ENCODE results near the gene MAP2K3. TPM values are rescaled to one million over a fixed set of nuclear protein-coding genes. Genes with fewer than 3 reads are reported as not detected.
"Not testable (repeated sequence)": the region's sequence is repeated elsewhere in the genome, so short reads cannot be mapped to it uniquely, and the experiment has no call there.

MAP2K3 gene
- total RNA-seq, 4 donors from 2014 or later = 15.5 to 23.4 (median 21.3) TPM

- 83% methylated on average over 9 of the region's 9 CpGs for WGBS, 2 donors
- intact Hi-C loops (cut with DNase I) = no loop called here
- Histone ChIP-seq H3K27ac (no peak overlapping the region), H3K9me3 (no peaks in the 10 kb centered on the region), H3K4me1 (no peaks in the 10 kb centered on the region), H3K4me3 (replicated peaks in 1 of 3) (no peak overlapping the region), H3K27me3 (no peaks in the 10 kb centered on the region), H3K36me3 (no peaks in the 10 kb centered on the region)
- TF ChIP-seq CTCF (IDR thresholded peaks at IDR 0.05) (no peak), POLR2A (IDR thresholded peaks at IDR 0.05) (no peak)
- no peak for DNase-seq
These were observed 46.1 kb downstream of the MAP2K3 start for GRCh38 chr17:21330436-21331160.

GRCh38 chr17:21336541-21337294 lies 52.2 kb downstream of the MAP2K3 start:
- 84 to 86% methylated on average over 4 of the region's 4 CpGs for WGBS, 2 donors
- H3K27me3 ChIP-seq; intact Hi-C loops (cut with DNase I); H3K36me3 ChIP-seq; DNase-seq; H3K4me1 ChIP-seq; H3K4me3 ChIP-seq (replicated peaks in 1 of 3); H3K27ac ChIP-seq; H3K9me3 ChIP-seq: not testable (repeated sequence)

GRCh38 chr17:21337981-21338625 lies 53.6 kb downstream of the MAP2K3 start:
- H3K27ac ChIP-seq; H3K4me3 ChIP-seq (replicated peaks in 1 of 3); intact Hi-C loops (cut with DNase I); H3K36me3 ChIP-seq; DNase-seq; H3K27me3 ChIP-seq; H3K4me1 ChIP-seq; H3K9me3 ChIP-seq: not testable (repeated sequence)
- 70 to 74% methylated on average over 8 of the region's 8 CpGs for WGBS, 2 donors

GRCh38 chr17:21339011-21339410 lies 54.5 kb downstream of the MAP2K3 start:
- no peak for TF ChIP-seq CTCF (IDR thresholded peaks at IDR 0.05)
- no peak for DNase-seq
- H3K27me3 ChIP-seq = no peaks in the 10 kb centered on the region
- H3K36me3 ChIP-seq = no peaks in the 10 kb centered on the region
- H3K9me3 ChIP-seq = no peaks in the 10 kb centered on the region
- H3K27ac ChIP-seq = no peak overlapping the region
- H3K4me1 ChIP-seq = no peaks in the 10 kb centered on the region
- intact Hi-C loops (cut with DNase I) = no loop called here
- H3K4me3 ChIP-seq (replicated peaks in 1 of 3) = no peak overlapping the region
- 45 to 53% methylated on average over 7 of the region's 7 CpGs for WGBS, 2 donors

- WGBS, 2 donors = 87 to 95% methylated on average over 11 of the region's 11 CpGs
- H3K27me3 ChIP-seq; H3K9me3 ChIP-seq; H3K4me1 ChIP-seq; H3K36me3 ChIP-seq; intact Hi-C loops (cut with DNase I); H3K27ac ChIP-seq; H3K4me3 ChIP-seq (replicated peaks in 1 of 3); DNase-seq: not testable (repeated sequence)
These were observed 55.1 kb downstream of the MAP2K3 start for GRCh38 chr17:21339571-21339970.

GRCh38 chr17:21340407-21340806 lies 55.9 kb downstream of the MAP2K3 start:
- H3K9me3 ChIP-seq; H3K4me3 ChIP-seq (replicated peaks in 1 of 3); H3K36me3 ChIP-seq; H3K4me1 ChIP-seq; DNase-seq; H3K27ac ChIP-seq; H3K27me3 ChIP-seq; intact Hi-C loops (cut with DNase I): not testable (repeated sequence)
- 91 to 95% methylated on average over 6 of the region's 6 CpGs for WGBS, 2 donors

- H3K36me3 ChIP-seq; H3K4me1 ChIP-seq; H3K27ac ChIP-seq; intact Hi-C loops (cut with DNase I); H3K4me3 ChIP-seq (replicated peaks in 1 of 3); H3K9me3 ChIP-seq; DNase-seq; H3K27me3 ChIP-seq: not testable (repeated sequence)
- WGBS, 2 donors = 92 to 94% methylated on average over 3 to 4 of the region's 4 CpGs
These were observed 56.8 kb downstream of the MAP2K3 start for GRCh38 chr17:21341279-21341678.

- DNase-seq; intact Hi-C loops (cut with DNase I); H3K36me3 ChIP-seq; H3K9me3 ChIP-seq; H3K4me1 ChIP-seq; H3K4me3 ChIP-seq (replicated peaks in 1 of 3); H3K27me3 ChIP-seq; H3K27ac ChIP-seq: not testable (repeated sequence)
- WGBS, 2 donors = 86 to 88% methylated on average over 8 of the region's 8 CpGs
These were observed 57.5 kb downstream of the MAP2K3 start for GRCh38 chr17:21341925-21342540.

GRCh38 chr17:21343061-21343949 lies 58.8 kb downstream of the MAP2K3 start:
- H3K4me3 ChIP-seq (replicated peaks in 1 of 3); H3K27me3 ChIP-seq; H3K4me1 ChIP-seq; DNase-seq; H3K9me3 ChIP-seq; intact Hi-C loops (cut with DNase I); H3K27ac ChIP-seq; H3K36me3 ChIP-seq: not testable (repeated sequence)
- 46 to 59% methylated on average over 3 to 7 of the region's 11 CpGs for WGBS, 2 donors
